ENCODE data around the gene ZBTB39. TPM values are rescaled to one million over a fixed set of nuclear protein-coding genes. Genes with fewer than 3 reads are reported as not detected.
A peak's percentile ranks its signal among the peaks of the same experiment; 100 is the strongest.

The ZBTB39 gene
- total RNA-seq, 4 donors from 2014 or later: 3.2 to 9.1 (median 5.5) TPM

DNA sequence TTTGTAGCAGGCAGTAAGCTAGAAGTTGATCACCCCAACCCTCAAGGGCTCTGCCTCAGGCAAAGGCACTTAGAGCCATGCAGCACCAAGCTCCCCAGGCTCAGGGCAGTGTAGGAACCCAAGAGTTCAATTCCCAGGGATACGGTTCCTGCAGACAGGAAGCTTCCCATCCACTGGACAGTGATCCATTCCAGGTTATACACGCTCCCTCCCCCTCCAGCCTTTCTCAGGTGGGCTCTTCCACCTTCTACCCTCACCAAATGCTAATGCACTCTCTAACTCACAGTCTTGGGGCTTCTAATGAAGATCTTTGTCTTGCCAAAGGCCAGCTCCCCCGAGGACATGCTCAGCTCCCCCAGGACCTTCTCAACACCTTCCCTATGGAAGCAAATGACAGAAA, 30.9 kb upstream of the ZBTB39 start:
- TF ChIP-seq POLR2A (IDR thresholded peaks at IDR 0.05): no peak
- TF ChIP-seq, protein P1, sequence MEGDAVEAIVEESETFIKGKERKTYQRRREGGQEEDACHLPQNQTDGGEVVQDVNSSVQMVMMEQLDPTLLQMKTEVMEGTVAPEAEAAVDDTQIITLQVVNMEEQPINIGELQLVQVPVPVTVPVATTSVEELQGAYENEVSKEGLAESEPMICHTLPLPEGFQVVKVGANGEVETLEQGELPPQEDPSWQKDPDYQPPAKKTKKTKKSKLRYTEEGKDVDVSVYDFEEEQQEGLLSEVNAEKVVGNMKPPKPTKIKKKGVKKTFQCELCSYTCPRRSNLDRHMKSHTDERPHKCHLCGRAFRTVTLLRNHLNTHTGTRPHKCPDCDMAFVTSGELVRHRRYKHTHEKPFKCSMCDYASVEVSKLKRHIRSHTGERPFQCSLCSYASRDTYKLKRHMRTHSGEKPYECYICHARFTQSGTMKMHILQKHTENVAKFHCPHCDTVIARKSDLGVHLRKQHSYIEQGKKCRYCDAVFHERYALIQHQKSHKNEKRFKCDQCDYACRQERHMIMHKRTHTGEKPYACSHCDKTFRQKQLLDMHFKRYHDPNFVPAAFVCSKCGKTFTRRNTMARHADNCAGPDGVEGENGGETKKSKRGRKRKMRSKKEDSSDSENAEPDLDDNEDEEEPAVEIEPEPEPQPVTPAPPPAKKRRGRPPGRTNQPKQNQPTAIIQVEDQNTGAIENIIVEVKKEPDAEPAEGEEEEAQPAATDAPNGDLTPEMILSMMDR (IDR thresholded peaks at IDR 0.05): no peak
- no peaks in the 10 kb centered on the region for H3K4me1 ChIP-seq
- no peak for DNase-seq

DNA sequence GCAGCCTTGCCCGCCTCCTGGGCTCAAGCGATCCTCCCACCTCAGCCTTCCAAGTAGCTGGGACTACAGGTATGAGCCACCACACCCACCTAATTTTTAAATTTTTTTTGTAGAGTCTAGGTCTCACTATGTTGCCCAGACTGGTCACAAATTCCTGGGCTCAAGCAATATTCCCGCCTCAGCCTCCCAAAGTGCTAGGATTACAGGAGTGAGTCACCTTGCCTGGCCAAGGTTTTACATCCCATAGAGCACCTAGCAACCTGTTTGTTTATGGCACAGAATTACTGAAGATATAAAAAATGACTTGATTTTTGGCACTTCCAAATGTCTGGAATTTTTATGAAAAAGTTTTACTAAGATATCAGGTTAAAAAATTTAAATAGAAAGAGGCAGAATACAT, 27.1 kb upstream of the ZBTB39 start:
- H3K4me3 ChIP-seq: no peak overlapping the region
- H3K36me3 ChIP-seq: peaks cover 0 to 84% (median 0%) of the 10 kb centered on the region in 3 donors
- no peak for TF ChIP-seq POLR2A (IDR thresholded peaks at IDR 0.05)
- TF ChIP-seq, protein P1 (IDR thresholded peaks at IDR 0.05): no peak
- H3K4me1 ChIP-seq: no peaks in the 10 kb centered on the region
- no peaks in the 10 kb centered on the region for H3K27me3 ChIP-seq
- H3K27ac ChIP-seq: no peak overlapping the region
- DNase-seq: no peak
- H3K9me3 ChIP-seq: no peaks in the 10 kb centered on the region

More for the DNA sequence above, 30.9 kb upstream of the ZBTB39 start:
- Histone ChIP-seq H3K9me3 (no peaks in the 10 kb centered on the region), H3K36me3 (peaks cover 0 to 81% (median 0%) of the 10 kb centered on the region in 3 donors), H3K4me3 (no peak overlapping the region), H3K27ac (no peak overlapping the region), H3K27me3 (no peaks in the 10 kb centered on the region)

DNA sequence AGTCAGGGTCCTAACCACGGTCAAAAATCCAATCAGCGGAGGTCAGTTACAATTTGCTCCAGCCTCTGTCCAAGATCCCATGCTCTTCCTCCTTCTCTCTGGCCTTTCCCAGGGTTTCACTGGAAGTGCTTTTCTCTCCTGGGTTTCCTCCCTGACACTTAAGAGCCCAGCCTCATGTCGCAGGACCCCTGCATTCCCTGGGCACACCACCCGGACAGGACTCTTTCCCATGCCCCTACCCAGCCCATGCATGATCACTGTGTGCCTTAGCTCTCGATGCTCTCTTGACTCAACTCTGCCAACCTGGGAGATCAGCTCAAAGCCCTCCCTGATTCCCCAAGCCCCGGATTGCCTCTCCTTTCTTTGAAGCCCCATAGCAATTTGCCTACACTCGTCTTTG, 25.4 kb upstream of the ZBTB39 start:
- no peak overlapping the region for H3K4me3 ChIP-seq
- no peaks in the 10 kb centered on the region for H3K9me3 ChIP-seq
- no peak overlapping the region for H3K27ac ChIP-seq
- no peak for DNase-seq
- peaks cover 0 to 4% (median 0%) of the 10 kb centered on the region in 4 donors for H3K4me1 ChIP-seq
- TF ChIP-seq POLR2A (IDR thresholded peaks at IDR 0.05): no peak
- peaks cover 0 to 79% (median 0%) of the 10 kb centered on the region in 3 donors for H3K36me3 ChIP-seq
- no peaks in the 10 kb centered on the region for H3K27me3 ChIP-seq

DNA sequence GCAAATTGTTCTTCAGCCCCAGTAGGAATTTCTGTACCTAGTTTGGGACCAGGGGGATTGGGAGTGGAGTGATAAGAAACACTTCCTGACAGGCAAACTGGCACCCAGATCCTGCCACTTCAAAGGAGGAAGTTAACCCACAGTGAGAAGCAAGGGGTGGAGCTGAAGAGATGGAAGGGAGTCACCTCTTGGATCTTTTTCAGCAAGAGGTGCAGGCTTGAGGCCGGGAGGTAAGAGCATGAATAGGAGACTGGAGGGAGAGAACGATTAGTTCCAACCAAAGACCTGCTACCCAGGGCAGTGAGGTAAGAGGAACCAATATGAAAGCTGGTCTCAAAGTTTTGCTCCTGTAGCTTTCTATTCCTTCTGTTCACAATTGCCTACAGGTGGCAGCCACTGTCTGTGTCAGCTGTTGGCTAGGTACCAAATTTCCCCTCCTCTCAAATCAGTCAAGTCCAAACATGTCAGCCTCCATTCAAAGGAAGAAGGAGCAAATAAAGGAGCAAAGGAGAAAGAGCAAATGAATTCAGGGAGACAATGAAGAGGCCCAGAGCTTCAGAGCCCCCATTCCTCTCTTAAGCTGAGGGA, 24.9 kb upstream of the ZBTB39 start:
- H3K27ac ChIP-seq: no peak overlapping the region
- no peak for DNase-seq
- no peak overlapping the region for H3K4me3 ChIP-seq
- H3K27me3 ChIP-seq: no peaks in the 10 kb centered on the region
- peaks cover 0 to 77% (median 0%) of the 10 kb centered on the region in 3 donors for H3K36me3 ChIP-seq
- TF ChIP-seq POLR2A (IDR thresholded peaks at IDR 0.05): no peak
- TF ChIP-seq, protein P1 (IDR thresholded peaks at IDR 0.05): peak in 3 of 6 experiments; percentile 19 to 28 (median 21)
- peaks cover 0 to 8% (median 0%) of the 10 kb centered on the region in 4 donors for H3K4me1 ChIP-seq
- H3K9me3 ChIP-seq: no peaks in the 10 kb centered on the region

DNA sequence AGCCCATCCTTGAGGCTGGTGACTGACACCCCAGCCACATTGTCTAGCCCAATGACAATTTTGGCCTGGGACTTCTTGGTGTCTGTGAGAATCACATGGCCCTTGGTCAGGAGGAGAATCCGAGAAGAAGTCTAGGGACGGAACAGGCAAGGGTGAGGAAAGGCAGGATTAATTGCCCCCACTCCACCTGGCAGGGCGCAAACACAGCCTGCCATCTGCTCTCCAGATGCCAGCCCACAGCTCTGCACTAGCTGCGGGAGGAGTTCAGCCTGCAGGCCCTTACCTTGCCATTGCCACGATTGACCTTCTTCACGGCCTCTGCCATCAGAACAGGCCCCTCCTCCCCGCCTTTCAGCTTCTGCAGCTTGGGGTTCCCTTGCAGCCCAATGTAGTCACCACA, 23.1 kb upstream of the ZBTB39 start:
- Histone ChIP-seq H3K4me3 (no peak overlapping the region), H3K27me3 (no peaks in the 10 kb centered on the region), H3K4me1 (peaks cover 0 to 8% (median 0%) of the 10 kb centered on the region in 4 donors), H3K27ac (no peak overlapping the region), H3K9me3 (no peaks in the 10 kb centered on the region), H3K36me3 (peaks cover 0 to 66% (median 0%) of the 10 kb centered on the region in 3 donors)
- no peak for DNase-seq
- TF ChIP-seq, protein P1 (IDR thresholded peaks at IDR 0.05): no peak
- TF ChIP-seq POLR2A (IDR thresholded peaks at IDR 0.05): no peak

DNA sequence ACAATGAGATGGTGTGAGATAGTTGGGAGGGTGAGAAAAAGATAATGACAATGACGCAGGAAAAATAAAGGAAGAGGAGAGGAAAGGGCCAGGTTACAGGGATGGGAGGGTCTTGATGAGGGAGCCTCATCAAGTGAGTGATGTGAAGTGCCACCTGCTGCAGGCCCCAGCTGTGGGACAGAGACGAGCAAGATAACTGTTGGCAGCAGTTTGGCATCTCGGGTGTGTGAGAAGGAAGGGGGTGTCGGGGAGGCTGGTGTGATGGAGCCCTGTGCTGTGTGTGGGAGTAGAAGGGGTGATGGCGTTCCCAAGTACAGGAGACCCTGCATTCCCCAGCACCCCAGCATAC, 21.4 kb upstream of the ZBTB39 start:
- Histone ChIP-seq H3K27ac (no peak overlapping the region), H3K4me3 (no peak overlapping the region), H3K27me3 (no peaks in the 10 kb centered on the region), H3K36me3 (peaks cover 0 to 59% (median 0%) of the 10 kb centered on the region in 3 donors), H3K4me1 (peaks cover 0 to 8% (median 0%) of the 10 kb centered on the region in 4 donors), H3K9me3 (no peaks in the 10 kb centered on the region)
- TF ChIP-seq, protein P1 (IDR thresholded peaks at IDR 0.05): no peak
- TF ChIP-seq POLR2A (IDR thresholded peaks at IDR 0.05): no peak
- DNase-seq: no peak

Measured in Peyer's patch (tissue), 4 donors.